AG08396 (cell line): ENCODE data around the gene GEMIN7.

Experiments used
- DNase-seq: peaks from one replicate; pipeline ENCODE4 v3.0.0; 2012; ENCODE audit warnings: low spot score, mixed read lengths

GEMIN7 gene

DNA sequence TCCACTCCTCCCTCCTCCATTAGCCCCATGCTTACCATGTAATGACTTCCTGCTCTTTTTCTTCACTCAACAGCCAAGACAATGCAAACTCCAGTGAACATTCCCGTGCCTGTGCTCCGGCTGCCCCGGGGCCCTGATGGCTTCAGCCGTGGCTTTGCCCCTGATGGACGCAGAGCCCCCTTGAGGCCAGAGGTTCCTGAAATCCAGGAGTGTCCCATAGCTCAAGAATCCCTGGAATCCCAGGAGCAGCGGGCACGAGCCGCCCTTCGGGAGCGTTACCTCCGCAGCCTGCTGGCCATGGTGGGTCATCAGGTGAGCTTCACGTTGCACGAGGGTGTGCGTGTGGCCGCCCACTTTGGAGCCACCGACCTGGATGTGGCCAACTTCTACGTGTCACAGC is 11.0 kb downstream of the GEMIN7 start:
- DNase-seq: no peak

DNA sequence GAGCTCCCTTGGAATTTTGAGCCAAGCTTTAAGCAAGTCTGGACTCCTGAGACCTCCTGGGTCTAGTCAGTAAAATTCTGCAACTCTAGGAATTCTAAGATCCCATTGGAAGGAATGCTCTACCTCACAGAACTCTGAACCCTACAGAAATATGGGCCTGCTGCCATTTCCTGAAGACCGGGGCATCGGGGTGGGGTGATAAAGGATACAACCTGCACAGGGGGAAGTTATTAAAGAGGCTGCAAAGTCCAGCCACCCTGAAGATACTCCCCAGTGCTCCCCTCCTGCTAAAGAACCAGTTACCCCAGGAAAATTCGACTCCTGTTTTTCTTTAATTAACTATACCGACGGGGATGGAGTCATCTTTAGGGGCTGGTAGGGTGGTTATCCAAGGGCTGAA is 11.5 kb downstream of the GEMIN7 start:
- no peak for DNase-seq

DNA sequence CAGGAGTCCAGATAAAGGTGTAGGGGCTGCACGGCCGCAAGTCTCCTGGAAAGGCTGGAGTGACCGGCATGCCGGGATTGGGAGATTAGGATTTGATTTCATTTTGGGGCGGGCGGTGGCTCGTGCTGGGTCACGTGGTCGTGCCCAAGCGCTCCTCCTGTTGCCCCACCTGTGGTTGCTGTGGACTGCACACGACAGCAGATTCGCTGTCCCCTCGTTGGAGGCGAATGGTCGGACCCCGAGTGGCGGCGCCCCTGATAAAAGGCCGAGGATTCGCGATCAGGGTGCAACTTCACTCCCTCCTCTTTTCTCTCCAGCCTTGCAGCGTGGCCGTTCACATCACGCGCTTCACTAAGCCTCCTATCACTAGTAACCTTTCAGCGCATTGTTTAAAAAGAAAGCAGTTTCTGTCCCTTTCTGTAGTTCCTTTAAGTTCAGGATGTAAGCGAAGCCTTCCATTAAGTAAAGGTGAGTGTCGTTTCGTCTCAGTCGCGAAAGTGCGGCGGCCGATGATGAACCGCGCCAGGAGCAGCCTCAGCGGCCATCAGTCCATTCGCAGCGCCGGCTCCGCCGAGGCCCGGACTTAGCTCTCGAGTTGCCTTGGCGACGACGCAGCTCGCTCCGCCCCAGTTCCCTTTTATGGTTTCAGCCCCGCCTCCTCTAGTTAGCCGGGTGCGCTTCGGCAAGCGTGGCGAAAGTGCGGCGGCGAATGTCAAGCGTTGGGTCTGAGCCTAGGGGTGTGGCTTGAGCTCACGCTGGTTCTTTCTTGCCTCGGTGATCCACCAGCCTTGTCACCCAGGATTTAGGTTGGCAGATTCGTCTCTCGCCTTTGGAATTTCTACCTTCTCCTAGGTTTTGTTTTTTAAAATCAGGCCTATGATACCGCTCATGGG is 12.2 kb downstream of the GEMIN7 start:
- peak; percentile 96 for DNase-seq

DNA sequence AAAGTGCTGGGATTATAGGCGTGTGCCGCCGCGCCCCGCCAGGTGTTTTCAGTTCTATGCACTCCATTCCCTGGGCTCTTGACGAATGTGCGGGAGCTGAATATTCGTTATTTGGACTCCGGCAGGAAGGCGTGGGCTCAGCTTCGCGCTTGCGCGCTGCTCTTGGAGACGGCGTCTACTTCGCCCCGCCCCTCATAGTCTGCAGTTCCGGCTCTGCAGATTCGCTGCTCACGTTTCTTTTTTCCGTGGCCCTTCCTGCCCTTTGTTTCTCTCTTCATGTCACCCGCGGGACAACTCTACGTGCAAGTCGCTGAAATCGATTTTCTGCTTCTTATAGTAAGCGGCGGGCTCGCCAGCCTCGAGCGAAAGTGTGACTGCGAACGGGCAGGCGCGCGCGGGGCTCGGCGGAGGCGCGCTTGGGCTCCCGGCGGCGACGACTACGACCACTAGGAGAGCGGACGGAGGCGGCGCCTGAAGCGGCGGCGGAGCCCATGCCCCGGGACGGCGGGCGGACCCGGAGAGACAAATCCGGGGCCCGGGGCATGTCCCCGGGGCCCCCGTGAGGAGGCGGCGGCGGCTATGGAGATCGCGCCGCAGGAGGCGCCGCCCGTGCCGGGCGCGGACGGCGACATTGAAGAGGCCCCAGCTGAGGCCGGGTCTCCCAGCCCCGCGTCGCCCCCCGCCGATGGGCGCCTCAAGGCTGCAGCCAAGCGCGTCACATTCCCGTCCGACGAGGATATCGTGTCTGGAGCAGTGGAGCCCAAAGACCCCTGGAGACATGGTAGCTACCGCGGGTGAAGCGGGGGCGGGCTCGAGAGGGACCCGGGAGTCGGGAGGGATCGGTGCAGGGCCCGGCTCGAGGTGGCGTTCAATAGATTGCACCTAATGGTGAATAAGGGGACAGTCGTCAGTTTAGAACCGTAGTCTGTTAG is 14.0 kb downstream of the GEMIN7 start, which contains the start of gene PPP1R37:
PPP1R37 (plus strand) TSS at position 433 of the 932 bp plus-strand sequence; CDS start at position 580, 147 bp downstream.
- peak; percentile 98 for DNase-seq

DNA sequence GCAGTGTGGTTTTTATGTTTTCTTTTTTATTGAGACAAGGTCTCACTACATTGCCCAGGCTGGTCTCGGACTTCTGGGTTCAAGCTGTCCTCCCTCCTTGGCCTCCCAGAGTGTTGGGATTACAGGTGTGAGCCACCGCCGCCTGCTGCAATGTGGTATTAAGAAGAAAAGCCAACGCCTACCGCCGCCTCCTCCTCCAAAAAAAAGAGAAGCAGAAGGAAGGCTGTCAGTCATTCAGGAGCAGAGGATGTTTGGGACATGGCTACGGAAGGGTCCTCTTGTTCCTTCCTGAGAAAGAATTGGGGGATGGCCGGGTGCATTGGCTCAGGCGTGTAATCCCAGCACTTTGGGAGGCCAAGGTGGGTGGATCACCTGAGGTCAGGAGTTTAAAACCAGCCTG is 15.1 kb downstream of the GEMIN7 start:
- no peak for DNase-seq

DNA sequence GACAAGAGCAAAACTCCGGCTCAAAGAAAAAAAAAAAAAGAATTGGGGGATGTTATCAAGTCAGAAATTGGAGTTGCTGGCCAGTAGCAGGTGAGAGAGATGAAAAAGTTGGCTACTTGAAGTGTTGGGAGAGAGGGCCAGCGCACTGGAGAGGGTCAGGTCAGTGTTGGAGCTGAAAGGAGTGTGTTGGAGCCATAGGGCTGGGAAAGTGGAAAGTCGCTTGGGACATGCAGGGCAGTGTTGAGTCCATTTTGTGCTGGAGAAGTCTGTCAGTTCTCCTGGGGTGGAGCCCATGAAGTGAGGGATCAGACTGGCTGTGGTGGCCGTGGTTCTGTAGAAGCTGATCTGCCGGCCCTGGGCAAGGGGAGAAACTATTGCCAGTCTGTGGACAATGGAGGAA is 15.6 kb downstream of the GEMIN7 start:
- no peak for DNase-seq

DNA sequence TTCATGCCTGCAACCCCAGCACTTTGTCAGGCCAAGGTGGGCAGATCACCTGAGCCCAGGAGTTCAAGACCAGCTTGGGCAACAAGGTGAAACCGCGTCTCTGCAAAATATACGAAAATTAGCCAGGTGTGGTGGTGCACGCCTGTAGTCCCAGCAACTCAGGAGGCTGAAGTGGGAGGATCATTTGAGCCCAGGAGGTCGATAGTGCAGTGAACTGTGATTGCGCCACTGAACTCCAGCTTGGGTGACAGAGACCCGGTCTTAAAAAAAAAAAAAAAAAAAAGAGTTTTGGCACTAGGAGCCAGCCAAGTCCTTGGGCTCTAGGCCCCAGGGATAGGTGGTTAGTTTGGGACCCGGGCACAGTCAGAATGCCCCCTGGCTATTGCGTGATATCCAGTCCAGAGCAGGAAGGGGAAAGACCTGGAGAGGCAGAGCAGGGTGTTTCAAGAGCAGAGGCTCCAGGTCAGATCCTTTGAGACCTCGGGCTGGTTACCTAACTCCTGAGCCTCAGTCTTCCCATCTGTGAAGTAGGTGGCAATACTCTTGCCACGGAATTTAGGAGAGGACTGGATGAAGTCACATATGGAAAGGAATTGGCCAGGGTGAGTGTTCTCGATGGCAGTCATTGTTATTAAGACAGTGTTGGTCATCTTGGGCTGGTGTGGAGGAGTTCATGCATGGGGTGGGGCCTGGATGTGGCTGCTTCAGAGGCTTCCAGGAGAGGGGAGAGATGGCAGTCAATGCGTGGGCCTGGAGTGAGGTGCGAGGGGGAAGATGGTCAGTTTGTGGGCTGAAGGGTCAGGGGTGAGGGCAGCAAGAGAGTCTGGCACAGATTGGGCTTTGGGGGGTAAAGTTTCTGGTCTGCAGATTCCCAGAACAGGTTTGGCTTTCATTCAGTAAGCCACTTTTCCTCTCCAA is 16.7 kb downstream of the GEMIN7 start:
- DNase-seq: no peak

DNA sequence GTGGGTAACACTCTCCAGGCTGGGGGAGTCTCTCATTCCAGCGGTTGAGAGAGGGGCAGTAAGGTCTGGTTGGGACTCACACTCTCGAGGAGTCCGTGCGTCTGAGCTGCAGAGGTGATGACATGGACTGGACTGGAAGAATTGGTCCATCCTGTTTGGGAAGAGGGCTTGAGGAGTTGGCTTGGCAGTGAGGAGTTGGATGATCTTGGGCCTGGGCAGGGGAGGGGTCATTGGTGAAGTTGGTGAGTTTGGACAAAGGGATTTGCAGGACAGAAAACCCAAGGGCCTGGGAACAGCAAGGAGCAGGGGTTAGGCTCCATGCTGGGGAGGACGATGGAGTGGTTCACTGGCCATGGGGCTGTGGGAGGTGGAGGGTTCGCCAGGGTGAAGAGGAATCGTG is 17.6 kb downstream of the GEMIN7 start:
- no peak for DNase-seq

DNA sequence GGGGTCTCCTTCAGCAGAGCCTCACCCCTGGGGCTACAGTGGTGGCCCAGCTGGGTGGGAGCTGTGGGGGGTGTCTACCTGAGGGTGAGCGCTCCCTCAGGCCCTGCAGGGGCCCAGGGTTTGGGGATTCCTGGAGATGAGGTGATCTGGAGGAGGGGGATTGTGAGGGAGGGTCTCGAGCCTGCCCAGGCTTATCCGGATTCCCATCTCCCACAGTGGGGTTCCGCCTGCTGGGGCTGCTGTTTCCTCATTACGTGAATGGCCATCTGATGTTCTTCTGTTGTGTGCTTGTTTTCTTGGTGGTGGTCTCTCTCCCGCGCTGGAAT is 18.4 kb downstream of the GEMIN7 start:
- DNase-seq: no peak

DNA sequence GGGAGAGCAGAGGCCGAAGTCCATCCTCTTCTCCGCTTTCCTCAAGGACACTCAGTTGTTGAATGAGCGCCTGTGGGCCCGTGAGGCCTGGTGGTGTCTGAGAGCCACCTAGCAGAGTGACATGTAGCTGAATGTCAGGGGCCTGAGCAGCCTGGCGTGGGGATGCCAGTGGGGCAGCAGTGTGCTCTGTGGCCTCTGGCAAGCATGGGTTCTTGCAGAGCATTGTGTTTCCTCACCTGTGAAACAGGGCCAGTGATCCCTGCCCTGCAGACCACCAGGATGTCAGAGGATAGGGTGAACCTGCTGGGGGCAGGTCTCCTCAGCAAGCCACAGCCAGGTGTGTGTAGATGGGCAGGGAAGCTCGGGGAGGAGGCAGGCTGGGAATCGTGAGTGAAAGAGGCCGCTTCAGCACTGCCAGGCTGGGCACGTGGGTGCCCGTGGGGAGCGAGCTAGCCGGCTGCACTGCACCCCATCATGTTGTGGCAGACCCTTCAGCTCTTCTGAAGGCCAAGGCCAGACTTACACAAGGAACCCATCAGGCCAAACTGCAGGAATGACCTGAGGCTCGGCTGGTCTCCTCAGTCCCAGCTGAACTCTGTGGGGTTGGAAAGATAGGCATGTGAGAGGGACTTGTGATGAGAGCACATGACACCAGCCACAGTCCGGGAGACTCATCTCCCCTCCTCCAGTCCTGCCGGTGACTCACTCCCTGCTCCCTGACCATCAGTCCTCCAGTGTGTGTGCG is 18.9 kb downstream of the GEMIN7 start:
- peak; percentile 92 for DNase-seq

DNA sequence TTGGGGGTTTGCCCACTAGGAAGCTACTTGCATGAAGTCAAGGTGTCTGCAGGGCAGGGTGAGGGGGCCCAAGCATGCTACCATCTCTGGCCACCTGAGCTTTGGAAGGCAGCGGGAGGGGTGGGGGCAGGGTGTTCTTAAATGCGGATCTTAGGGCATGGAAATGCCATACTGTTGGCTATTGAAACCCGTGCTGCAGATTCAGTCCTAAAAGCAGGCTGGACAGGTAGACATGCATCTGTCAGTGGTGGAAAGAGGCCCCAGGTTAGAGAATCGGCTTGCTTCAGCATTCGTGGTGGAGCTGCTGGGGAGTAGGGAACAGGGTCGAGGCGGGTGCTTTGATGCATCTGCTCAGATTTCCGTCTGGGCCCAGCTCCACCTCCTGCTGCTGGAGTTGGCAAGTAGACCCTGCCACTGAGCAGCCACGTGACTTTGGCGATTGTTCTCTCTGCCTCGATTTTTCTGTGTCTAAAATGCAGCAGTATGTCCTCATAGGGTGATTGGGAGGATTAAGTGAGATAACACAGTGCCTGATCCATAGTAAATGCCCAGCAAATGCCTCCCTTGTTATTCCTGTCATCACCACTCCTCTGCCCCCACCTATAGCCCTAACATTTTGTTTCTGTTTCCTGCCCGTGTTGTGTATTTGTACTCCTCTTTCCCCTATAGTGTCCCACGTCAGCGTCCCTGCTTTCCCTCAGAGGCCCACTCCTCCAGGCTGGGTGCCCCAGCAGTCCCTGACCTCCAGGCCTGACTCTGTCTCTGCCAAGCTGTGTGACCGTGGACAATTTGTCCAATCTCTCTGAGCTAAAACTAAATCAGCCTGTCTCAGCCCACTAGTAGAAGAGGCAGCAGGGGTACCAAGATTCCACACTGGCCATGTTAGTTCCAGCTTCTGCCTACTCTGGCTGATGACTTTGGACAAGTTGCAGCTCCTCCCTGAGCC is 19.7 kb downstream of the GEMIN7 start:
- DNase-seq: no peak

DNA sequence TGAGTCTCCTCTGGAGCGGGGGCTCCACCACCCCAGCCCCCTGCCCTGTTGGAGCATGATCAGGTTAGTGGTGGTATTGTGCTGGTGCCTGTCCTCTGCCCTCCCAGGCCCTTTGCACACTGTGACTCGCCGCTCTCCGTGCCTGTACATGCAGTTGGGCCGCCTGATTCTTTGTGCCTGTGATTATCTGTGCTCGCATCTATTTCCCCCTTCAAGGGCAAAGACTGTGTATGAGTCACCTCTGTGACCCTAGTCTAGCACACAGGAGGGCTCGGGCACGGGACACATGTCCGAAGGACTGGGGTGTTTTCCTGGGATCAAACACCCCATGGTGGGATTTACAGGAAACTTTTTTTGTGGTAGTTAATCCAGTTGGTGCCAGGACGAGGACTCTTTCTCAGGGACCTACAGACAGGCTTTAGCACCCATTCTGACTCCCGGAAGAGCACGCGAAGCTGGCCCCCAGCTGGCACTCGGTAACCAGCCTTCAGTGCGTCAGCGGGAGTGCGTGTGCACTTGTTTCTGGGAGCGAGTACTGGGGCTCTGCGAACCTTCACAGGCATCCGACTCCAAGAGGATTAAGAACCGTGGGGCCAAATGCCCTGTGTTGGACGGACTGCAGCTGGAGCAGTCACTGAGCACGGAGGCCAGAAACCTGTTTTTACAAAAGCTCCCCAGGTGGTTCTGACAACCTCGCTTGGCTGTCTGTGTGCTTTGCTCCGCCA is 20.6 kb downstream of the GEMIN7 start:
- DNase-seq: no peak

DNA sequence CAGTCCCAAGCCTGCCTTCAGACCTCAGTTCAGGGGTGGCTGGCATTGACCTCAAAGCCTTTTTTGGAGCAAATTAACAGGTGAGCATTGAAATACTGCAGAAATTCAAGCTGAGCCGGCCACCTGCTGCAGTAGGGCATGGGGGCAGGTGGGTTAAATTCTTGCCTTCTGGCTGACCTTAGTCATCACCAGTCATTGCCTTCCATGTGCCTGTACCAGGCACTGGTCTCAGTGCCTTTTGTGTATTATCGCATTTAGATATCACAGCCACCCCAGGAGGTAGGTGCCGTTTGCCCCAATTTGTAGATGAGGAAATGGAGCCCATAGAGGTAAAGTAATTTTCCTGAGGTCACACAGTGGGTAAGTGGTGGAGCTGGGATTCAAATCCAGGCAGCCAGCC is 21.1 kb downstream of the GEMIN7 start:
- no peak for DNase-seq

DNA sequence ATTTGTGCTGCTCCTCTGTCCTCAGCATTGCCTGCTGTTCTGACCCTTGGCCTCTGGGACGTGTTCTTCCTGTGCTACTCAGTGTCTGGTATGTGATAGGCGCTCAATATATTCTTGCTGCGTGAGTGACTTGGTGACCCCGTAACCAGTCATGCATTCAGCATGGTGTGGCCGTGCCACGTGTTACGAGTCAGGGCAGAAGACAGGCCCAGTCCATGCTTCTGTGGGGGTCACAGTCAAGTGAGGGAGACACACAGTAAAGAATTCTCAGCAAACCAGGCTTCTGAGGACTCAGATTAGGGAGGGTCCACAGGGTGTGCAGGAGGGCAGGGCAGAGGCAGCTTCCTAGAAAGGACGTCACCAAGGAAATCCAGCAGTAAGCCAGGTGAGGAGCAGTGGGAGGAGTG is 21.8 kb downstream of the GEMIN7 start:
- no peak for DNase-seq

DNA sequence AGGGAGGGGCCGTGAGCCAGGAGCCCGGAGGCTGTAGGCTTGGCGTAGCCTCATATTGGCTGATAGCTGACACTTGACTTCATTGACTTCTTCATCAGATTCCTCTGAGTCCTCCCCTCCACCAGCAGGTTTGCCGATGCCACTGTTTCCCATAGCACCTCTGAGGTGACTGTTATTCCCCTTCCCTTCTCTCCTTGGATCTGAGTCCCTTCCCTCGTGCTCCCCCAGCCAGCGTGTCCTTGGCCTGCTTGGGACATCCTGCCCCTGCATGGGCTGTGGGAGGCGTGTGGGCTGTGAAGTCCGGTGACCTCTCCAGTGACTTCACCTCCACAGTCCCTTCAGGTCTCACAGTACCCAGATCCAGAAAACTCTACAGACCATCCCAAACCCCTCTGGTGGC is 22.7 kb downstream of the GEMIN7 start:
- no peak for DNase-seq

DNA sequence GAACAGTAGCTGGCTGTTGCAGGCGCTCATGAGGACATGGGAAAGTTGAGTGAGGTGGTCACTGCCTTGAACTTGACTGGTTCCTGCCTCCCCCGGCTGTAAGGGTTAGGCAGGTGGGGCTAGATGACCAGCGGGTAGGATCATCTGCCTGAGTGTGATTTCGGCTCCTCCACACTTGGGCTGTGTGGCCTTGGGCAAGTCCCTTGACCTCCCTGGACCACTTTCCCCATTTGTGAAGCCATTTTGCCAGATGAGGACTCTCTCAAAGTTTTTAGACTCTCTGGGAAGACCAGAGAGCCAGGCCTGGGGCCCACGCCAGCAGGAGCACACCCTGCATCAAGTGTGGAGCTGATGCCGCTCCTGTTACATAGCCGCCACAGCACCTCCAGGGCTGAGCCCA is 23.4 kb downstream of the GEMIN7 start:
- DNase-seq: no peak

DNA sequence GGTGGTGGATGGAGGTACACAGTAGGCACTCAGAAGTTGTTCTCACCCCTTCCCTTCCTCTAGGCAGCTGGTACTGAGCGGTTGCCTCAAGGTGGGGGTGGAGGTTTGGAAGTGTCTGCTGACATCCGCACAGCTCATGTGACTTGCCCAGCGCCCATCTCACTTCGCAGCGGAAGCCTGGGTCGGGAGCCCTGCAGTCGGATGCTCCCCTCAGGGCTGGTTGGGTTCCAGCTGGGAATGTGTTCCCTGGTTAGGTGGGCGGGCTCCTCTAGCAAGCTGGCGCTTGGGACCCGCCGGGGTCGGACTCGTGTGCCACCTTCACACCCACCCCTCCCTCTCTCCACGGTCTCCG is 24.1 kb downstream of the GEMIN7 start:
- DNase-seq: no peak

DNA sequence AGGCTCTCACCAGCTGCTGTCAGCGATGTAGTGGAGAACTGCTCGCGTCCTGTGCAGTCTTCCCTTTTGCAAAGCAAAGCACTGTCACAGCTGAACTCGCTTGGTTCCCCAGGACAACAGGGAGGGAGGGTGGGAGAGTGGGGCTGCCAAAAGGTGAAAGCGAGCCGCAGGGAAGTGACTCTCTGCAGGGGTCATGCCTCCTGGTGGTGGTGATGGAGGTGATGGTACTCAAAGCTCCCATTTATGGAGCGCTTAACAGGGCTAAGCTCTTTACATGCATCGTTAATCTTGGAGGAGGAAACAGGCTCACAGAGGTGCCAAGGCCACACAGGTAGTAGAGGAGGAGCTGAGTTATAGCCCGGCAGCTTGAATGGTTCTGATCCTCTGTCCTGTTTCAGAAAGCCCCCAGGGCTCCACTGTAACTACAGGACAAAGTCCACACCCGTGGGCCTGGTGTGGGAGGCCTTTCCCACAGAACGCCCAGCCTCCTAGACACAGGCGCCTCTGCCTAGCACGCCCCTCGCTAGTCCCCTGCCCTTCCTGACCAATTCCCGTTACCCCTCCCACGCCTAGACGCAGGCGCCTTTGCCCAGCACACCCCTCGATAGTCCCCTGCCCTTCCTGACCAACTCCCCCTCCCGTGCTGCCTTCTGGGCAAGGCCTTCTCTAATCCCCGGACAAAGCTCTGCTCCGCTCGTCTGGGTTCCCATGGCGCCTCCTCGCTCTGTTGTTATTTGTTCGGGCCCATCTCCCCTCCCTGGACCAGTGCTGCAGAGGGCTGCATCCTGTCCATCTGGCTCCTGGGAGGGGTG is 24.7 kb downstream of the GEMIN7 start:
- no peak for DNase-seq
